Measurements from ENCODE around the gene TENM4.

- TF ChIP-seq EZH2 (IDR thresholded peaks at IDR 0.05; ENCODE audit: borderline replicate concordance, insufficient read depth, low read length, poor library complexity, severe bottlenecking) (no peak), CTCF (IDR thresholded peaks at IDR 0.05; ENCODE audit: poor library complexity, severe bottlenecking) (no peak), TAF1 (IDR thresholded peaks at IDR 0.05; ENCODE audit: low read depth) (no peak)
Measured at GRCh38 chr11:78672850-78673620, 767.8 kb downstream of the TENM4 start.
